Measurements from ENCODE around the gene RASGRP2.

RASGRP2 gene

DNA sequence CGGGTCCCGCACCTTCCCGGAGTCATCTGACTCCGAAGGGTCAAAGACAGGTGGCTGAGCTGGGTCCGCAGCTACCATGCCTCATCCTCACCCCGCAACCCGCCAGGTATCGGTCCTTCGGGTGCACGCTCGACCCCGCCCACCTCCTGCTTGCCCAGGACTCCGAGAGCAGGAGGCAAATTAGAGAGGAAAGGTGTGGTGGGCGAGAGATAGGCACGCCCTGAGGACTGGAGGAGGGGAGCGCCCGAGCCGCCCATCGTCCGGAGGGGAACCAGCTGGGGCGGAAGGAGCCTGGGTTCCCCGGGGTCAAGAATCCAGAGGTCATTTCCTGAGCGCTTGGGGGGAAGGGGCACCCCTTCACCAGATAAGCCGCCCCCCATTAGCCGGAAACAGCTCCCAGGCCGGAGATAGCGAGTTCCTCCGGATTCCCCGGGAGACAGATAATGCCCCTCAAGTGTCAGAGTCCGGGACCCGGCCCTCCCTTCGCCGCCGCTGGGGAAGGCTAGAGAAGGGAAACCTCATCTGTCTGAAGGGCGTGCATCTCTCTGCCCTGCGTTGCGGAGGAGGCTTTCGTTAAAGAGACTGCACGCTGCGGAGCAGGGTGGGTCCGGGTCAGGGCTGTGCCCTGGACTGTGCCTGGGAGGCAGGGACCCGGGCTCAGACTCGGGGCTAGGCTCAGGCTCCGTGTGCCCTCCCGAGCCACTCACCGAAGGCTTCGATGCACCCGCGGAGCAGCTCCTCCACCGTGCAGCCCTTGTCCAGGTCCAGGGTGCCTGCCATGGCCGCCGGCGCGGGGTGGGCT is 1.7 kb downstream of the RASGRP2 start:
- Histone ChIP-seq H3K27ac (no peak overlapping the region), H3K9me3 (ENCODE audit: severe bottlenecking) (no peaks in the 10 kb centered on the region), H3K36me3 (no peaks in the 10 kb centered on the region), H3K27me3 (ENCODE audit: insufficient read depth, low read depth, severe bottlenecking) (peaks cover 21% of the 10 kb centered on the region), H3K4me3 (ENCODE audit: low read depth, low read length) (no peak overlapping the region)
- DNase-seq, result no peak
- TF ChIP-seq, protein P1, sequence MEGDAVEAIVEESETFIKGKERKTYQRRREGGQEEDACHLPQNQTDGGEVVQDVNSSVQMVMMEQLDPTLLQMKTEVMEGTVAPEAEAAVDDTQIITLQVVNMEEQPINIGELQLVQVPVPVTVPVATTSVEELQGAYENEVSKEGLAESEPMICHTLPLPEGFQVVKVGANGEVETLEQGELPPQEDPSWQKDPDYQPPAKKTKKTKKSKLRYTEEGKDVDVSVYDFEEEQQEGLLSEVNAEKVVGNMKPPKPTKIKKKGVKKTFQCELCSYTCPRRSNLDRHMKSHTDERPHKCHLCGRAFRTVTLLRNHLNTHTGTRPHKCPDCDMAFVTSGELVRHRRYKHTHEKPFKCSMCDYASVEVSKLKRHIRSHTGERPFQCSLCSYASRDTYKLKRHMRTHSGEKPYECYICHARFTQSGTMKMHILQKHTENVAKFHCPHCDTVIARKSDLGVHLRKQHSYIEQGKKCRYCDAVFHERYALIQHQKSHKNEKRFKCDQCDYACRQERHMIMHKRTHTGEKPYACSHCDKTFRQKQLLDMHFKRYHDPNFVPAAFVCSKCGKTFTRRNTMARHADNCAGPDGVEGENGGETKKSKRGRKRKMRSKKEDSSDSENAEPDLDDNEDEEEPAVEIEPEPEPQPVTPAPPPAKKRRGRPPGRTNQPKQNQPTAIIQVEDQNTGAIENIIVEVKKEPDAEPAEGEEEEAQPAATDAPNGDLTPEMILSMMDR (IDR thresholded peaks at IDR 0.05; ENCODE audit: low read depth, low read length), result no peak

DNA sequence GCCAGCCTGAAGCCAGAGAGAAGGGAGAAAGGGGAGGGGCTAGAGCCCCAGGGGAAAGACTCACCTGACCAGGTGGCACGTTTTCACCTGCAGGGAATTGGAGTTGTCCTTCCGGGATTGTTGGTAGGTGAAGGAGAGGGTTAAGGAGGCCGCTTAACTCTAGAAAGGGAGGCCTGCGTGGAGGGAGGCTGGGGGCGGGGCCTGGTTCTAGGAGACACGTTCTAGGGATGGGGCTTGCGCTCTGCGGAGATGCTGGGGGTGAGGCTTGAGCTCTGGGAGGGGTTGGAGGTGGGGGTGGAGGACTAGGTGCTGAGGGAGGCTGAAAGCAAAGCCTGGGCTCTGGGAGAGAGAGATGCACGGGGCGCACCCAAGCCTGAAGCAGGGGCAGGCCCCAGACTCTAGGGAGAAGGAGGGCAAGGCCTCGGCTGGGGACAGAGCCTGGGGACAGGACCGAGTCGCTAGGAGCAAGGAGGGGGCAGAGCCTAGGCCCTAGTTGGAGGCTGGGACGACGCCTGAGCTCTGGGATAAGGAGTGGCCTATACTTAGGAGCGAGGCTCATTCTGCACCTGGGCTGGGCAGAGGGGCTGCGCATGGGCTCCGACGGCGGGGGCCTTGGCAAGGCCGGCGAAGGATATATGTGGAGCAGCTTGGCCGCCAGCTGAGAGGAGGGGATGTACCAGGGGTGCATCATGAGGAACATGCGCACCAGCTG is 2.4 kb downstream of the RASGRP2 start:
- Histone ChIP-seq H3K27me3 (ENCODE audit: insufficient read depth, low read depth, severe bottlenecking) (peaks cover 21% of the 10 kb centered on the region), H3K9me3 (ENCODE audit: severe bottlenecking) (no peaks in the 10 kb centered on the region), H3K27ac (no peak overlapping the region), H3K36me3 (no peaks in the 10 kb centered on the region), H3K4me3 (ENCODE audit: low read depth, low read length) (no peak overlapping the region)
- TF ChIP-seq, protein P1 (IDR thresholded peaks at IDR 0.05; ENCODE audit: low read depth, low read length), result no peak
- no peak for DNase-seq

GRCh38 chr11:64739871-64740270 is 4.1 kb downstream of the RASGRP2 start:
- no peaks in the 10 kb centered on the region for H3K36me3 ChIP-seq
- H3K27ac ChIP-seq, result no peak overlapping the region
- H3K4me3 ChIP-seq (ENCODE audit: low read depth, low read length), result no peak overlapping the region
- TF ChIP-seq, protein P1 (IDR thresholded peaks at IDR 0.05; ENCODE audit: low read depth, low read length), result no peak
- DNase-seq, result no peak
- peaks cover 21% of the 10 kb centered on the region for H3K27me3 ChIP-seq (ENCODE audit: insufficient read depth, low read depth, severe bottlenecking)
- no peaks in the 10 kb centered on the region for H3K9me3 ChIP-seq (ENCODE audit: severe bottlenecking)

DNA sequence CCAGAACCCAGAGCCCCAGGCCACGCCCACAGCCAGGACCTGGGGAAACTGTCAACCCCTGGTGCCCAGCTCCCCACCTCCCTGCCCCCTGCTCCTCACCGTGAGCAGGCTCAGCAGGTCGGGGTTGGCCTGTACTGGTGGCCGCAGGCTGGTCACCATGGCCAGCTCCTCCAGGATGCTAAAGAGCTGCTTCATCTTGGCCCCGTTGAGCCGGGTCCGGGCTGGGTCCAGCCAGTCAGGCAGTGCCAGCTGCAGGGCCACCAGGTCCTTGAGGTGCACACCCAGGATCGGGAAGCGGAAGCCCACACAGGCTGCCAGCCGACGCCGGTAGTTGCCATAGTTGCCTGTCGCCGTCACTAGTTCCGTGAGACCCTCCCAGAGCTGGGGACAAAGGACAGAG is 7.3 kb downstream of the RASGRP2 start:
- H3K36me3 ChIP-seq, result no peaks in the 10 kb centered on the region

GRCh38 chr11:64735725-64736259 is 8.2 kb downstream of the RASGRP2 start:
- Histone ChIP-seq H3K27ac (no peak overlapping the region), H3K36me3 (no peaks in the 10 kb centered on the region), H3K27me3 (ENCODE audit: insufficient read depth, low read depth, severe bottlenecking) (no peaks in the 10 kb centered on the region), H3K4me3 (ENCODE audit: low read depth, low read length) (no peak overlapping the region), H3K9me3 (ENCODE audit: severe bottlenecking) (no peaks in the 10 kb centered on the region)
- no peak for DNase-seq
- TF ChIP-seq, protein P1 (IDR thresholded peaks at IDR 0.05; ENCODE audit: low read depth, low read length), result no peak

More for the DNA sequence above, 7.3 kb downstream of the RASGRP2 start:
- H3K27me3 ChIP-seq (ENCODE audit: insufficient read depth, low read depth, severe bottlenecking), result no peaks in the 10 kb centered on the region
- TF ChIP-seq, protein P1 (IDR thresholded peaks at IDR 0.05; ENCODE audit: low read depth, low read length), result no peak
- H3K4me3 ChIP-seq (ENCODE audit: low read depth, low read length), result no peak overlapping the region
- no peaks in the 10 kb centered on the region for H3K9me3 ChIP-seq (ENCODE audit: severe bottlenecking)
- DNase-seq, result no peak
- H3K27ac ChIP-seq, result no peak overlapping the region

Data from WERI-Rb-1 (cell line).